GM23338 (cell line): ENCODE data around the gene SLBP. TPM values are rescaled to one million over a fixed set of nuclear protein-coding genes. Genes with fewer than 3 reads are reported as not detected.

Experiments used
- ATAC-seq: fragments of 200-7000 bp; cut with Tn5 transposase; 3 replicates; pipeline ENCODE4 v1.9.1; 2020
- DNase-seq: peaks from one replicate; pipeline ENCODE4 v3.0.0-alpha.2; 2015; ENCODE audit warnings: low spot score
- H2AFZ ChIP-seq: fragments of 200-600 bp; sonication (generic); 2 replicates; pipeline ENCODE4 v1.8.0; 2016; ENCODE audit warnings: antibody characterized with exemption, mild to moderate bottlenecking, moderate library complexity
- H3F3A ChIP-seq: fragments of 200-600 bp; sonication (generic); replicated peaks from 2 replicates; pipeline ENCODE4 v1.8.0; 2017; ENCODE audit warnings: antibody characterized with exemption, mixed run types, low read depth
- H3K27ac ChIP-seq: fragments of 200-600 bp; sonication (generic); 2 replicates; pipeline ENCODE4 v1.6.1; 2016; ENCODE audit warnings: low read depth
- H3K27me3 ChIP-seq: fragments of 200-600 bp; sonication (generic); 2 replicates; pipeline ENCODE4 v1.8.0; 2016; ENCODE audit warnings: mild to moderate bottlenecking, mixed run types, moderate library complexity; ENCODE audit not compliant: insufficient read depth
- H3K36me3 ChIP-seq: fragments of 200-600 bp; sonication (generic); 2 replicates; pipeline ENCODE4 v1.8.0; 2016; ENCODE audit warnings: mild to moderate bottlenecking; ENCODE audit not compliant: insufficient read depth
- H3K4me1 ChIP-seq: fragments of 200-600 bp; sonication (generic); 2 replicates; pipeline ENCODE4 v1.8.0; 2016; ENCODE audit warnings: mild to moderate bottlenecking, moderate library complexity; ENCODE audit not compliant: insufficient read depth
- H3K4me2 ChIP-seq: fragments of 200-600 bp; sonication (generic); 2 replicates; pipeline ENCODE4 v1.7.1; 2017; ENCODE audit warnings: mixed run types
- H3K4me3 ChIP-seq: fragments of 200-600 bp; sonication (generic); 2 replicates; pipeline ENCODE4 v1.6.1; 2016; ENCODE audit warnings: mixed run types
- H3K79me2 ChIP-seq: fragments of 200-600 bp; sonication (generic); replicated peaks from 2 replicates; pipeline ENCODE4 v1.8.0; 2017; ENCODE audit warnings: mild to moderate bottlenecking; ENCODE audit not compliant: insufficient read depth
- H3K9me2 ChIP-seq: fragments of 200-600 bp; sonication (generic); 2 replicates; pipeline ENCODE4 v1.8.0; 2017; ENCODE audit not compliant: insufficient read depth
- H4K20me1 ChIP-seq: fragments of 200-600 bp; sonication (generic); replicated peaks from 2 replicates; pipeline ENCODE4 v1.8.0; 2017; ENCODE audit warnings: mild to moderate bottlenecking; ENCODE audit not compliant: insufficient read depth
- H3K27ac Mint-ChIP-seq: 2 replicates; pipeline ENCODE4 v1.8.0; 2020; ENCODE audit warnings: inconsistent platforms, mild to moderate bottlenecking, moderate library complexity, mixed read lengths
- H3K27me3 Mint-ChIP-seq: 3 replicates; pipeline ENCODE4 v1.8.0; 2022; ENCODE audit warnings: low read depth, mild to moderate bottlenecking, moderate library complexity, mixed read lengths, inconsistent platforms; ENCODE audit not compliant: insufficient read depth, poor library complexity
- H3K36me3 Mint-ChIP-seq: 3 replicates; pipeline ENCODE4 v1.8.0; 2021; ENCODE audit warnings: low read depth, mild to moderate bottlenecking, inconsistent platforms, moderate library complexity, mixed read lengths
- H3K4me1 Mint-ChIP-seq: 3 replicates; pipeline ENCODE4 v1.8.0; 2020; ENCODE audit warnings: mild to moderate bottlenecking, inconsistent platforms, mixed read lengths
- H3K4me3 Mint-ChIP-seq: 3 replicates; pipeline ENCODE4 v1.8.0; 2021; ENCODE audit warnings: moderate library complexity, mild to moderate bottlenecking, inconsistent platforms, mixed read lengths
- H3K9me3 Mint-ChIP-seq: 3 replicates; pipeline ENCODE4 v1.8.0; 2020; ENCODE audit warnings: moderate library complexity, mild to moderate bottlenecking, inconsistent platforms, mixed read lengths
- EZH2 ChIP-seq: fragments of 200-600 bp; sonication (generic); IDR thresholded peaks from one replicate; pipeline ENCODE4 v1.8.0; 2017; ENCODE audit warnings: antibody characterized with exemption, mild to moderate bottlenecking, low read depth; ENCODE audit not compliant: unreplicated experiment
- EZH2phosphoT487 ChIP-seq: fragments of 200-600 bp; sonication (generic); IDR thresholded peaks from one replicate; pipeline ENCODE4 v1.8.1; 2018; ENCODE audit warnings: antibody characterized with exemption; ENCODE audit not compliant: unreplicated experiment
- JUNB ChIP-seq: IDR thresholded peaks from one replicate; pipeline ENCODE4 v1.6.1; 2016; ENCODE audit warnings: antibody characterized with exemption; ENCODE audit not compliant: unreplicated experiment
- NANOG ChIP-seq: IDR thresholded peaks from 2 replicates; pipeline ENCODE4 v1.6.1; 2016; ENCODE audit warnings: antibody characterized with exemption, borderline replicate concordance
- POLR2AphosphoS5 ChIP-seq: IDR thresholded peaks from 2 replicates; pipeline ENCODE4 v1.6.1; 2016; ENCODE audit warnings: antibody characterized with exemption, low read depth
- ZNF114 ChIP-seq: fragments of 250-450 bp; sonication (Bioruptor Pico); IDR thresholded peaks from 2 replicates; pipeline ENCODE4 v1.5.0; 2020; ENCODE audit warnings: mild to moderate bottlenecking, moderate library complexity
- polyA plus RNA-seq: library from polyadenylated mRNA; unstranded; fragments of >200 nt; fragmentation: Nextera tagmentation; extraction: Ambion mirVana; gene quantifications from 2 replicates; pipeline ENCODE4 v1.2.1, GENCODE V29; 2016
- total RNA-seq: library from RNA; depleted of rRNA; stranded (reverse); fragments of >200 nt; shearing (Covaris generic); gene quantifications from 2 replicates; pipeline ENCODE4 v1.2.3, GENCODE V29; 2014
- TF ChIP-seq, protein P1 (sequence below): IDR thresholded peaks from one replicate; pipeline ENCODE4 v1.6.1; 2018; ENCODE audit warnings: antibody characterized with exemption; ENCODE audit not compliant: unreplicated experiment
- TF ChIP-seq, protein P2 (sequence below): IDR thresholded peaks from 2 replicates; pipeline ENCODE4 v1.6.1; 2016; ENCODE audit warnings: antibody characterized with exemption
- TF ChIP-seq, protein P3 (sequence below), 2 experiments: fragments of 200-600 bp in 1 of 2; sonication (generic) in 1 of 2; conservative IDR thresholded peaks; 2 replicates each; pipeline versions ENCODE4 v1.5.1 to v1.6.1; 2016 to 2017; ENCODE audit warnings: antibody characterized with exemption in 2 of 2, low read depth in 2 of 2, mild to moderate bottlenecking in 2 of 2, moderate library complexity in 1 of 2

The SLBP gene
- total and polyA plus RNA-seq, 2 experiments from 2014 or later: 54.4 to 58.6 TPM

DNA sequence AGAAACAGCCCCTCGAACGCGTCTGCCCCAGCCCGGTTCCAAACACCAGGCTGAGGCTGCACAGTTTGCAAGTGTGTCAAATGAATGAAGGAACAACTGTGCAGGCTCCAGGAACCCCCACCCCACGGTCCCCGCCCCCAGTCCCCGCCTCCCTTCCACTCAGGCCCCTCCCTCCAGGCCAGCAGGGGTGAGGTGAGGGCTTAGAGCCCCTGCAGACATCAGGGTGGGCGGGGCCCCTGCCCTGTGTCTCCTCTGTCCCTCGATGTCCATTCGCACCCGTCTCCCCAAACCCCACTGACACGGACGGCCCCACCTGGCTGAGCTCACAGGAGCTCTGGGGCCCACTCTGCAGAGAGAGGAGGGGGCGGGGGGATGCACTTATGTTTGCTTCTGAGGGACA lies 37.7 kb upstream of the SLBP start:
- Histone ChIP-seq H3K79me2 (no peaks in the 10 kb centered on the region), H3K4me1 (no peaks in the 10 kb centered on the region), H4K20me1 (no peaks in the 10 kb centered on the region; the same call in 1 of the 2 replicates), H3K36me3 (peaks cover 5% of the 10 kb centered on the region; the same call in 1 of the 2 replicates), H3K4me3 (no peak overlapping the region), H3K9me2 (no peaks in the 10 kb centered on the region), H2AFZ (no peak overlapping the region), H3K27ac (no peak overlapping the region), H3F3A (peaks cover 5% of the 10 kb centered on the region; the same call in 1 of the 2 replicates), H3K4me2 (no peak overlapping the region), H3K27me3 (no peaks in the 10 kb centered on the region)
- H3K4me1 Mint-ChIP-seq: no peaks in the 10 kb centered on the region; the same call in 2 of the 3 replicates
- ATAC-seq (no peak), DNase-seq (no peak)
- H3K4me3 Mint-ChIP-seq: no peak overlapping the region
- H3K9me3 Mint-ChIP-seq: no peaks in the 10 kb centered on the region
- H3K27ac Mint-ChIP-seq: no peak overlapping the region
- H3K36me3 Mint-ChIP-seq: peaks cover 6% of the 10 kb centered on the region
- H3K27me3 Mint-ChIP-seq: peaks cover 5% of the 10 kb centered on the region
- TF ChIP-seq POLR2AphosphoS5 (no peak), NANOG (no peak), JUNB (no peak), EZH2phosphoT487 (no peak)
- TF ChIP-seq, protein P1, sequence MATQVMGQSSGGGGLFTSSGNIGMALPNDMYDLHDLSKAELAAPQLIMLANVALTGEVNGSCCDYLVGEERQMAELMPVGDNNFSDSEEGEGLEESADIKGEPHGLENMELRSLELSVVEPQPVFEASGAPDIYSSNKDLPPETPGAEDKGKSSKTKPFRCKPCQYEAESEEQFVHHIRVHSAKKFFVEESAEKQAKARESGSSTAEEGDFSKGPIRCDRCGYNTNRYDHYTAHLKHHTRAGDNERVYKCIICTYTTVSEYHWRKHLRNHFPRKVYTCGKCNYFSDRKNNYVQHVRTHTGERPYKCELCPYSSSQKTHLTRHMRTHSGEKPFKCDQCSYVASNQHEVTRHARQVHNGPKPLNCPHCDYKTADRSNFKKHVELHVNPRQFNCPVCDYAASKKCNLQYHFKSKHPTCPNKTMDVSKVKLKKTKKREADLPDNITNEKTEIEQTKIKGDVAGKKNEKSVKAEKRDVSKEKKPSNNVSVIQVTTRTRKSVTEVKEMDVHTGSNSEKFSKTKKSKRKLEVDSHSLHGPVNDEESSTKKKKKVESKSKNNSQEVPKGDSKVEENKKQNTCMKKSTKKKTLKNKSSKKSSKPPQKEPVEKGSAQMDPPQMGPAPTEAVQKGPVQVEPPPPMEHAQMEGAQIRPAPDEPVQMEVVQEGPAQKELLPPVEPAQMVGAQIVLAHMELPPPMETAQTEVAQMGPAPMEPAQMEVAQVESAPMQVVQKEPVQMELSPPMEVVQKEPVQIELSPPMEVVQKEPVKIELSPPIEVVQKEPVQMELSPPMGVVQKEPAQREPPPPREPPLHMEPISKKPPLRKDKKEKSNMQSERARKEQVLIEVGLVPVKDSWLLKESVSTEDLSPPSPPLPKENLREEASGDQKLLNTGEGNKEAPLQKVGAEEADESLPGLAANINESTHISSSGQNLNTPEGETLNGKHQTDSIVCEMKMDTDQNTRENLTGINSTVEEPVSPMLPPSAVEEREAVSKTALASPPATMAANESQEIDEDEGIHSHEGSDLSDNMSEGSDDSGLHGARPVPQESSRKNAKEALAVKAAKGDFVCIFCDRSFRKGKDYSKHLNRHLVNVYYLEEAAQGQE: no peak
- TF ChIP-seq, protein P2, sequence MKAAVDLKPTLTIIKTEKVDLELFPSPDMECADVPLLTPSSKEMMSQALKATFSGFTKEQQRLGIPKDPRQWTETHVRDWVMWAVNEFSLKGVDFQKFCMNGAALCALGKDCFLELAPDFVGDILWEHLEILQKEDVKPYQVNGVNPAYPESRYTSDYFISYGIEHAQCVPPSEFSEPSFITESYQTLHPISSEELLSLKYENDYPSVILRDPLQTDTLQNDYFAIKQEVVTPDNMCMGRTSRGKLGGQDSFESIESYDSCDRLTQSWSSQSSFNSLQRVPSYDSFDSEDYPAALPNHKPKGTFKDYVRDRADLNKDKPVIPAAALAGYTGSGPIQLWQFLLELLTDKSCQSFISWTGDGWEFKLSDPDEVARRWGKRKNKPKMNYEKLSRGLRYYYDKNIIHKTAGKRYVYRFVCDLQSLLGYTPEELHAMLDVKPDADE: no peak
- TF ChIP-seq, protein P3, sequence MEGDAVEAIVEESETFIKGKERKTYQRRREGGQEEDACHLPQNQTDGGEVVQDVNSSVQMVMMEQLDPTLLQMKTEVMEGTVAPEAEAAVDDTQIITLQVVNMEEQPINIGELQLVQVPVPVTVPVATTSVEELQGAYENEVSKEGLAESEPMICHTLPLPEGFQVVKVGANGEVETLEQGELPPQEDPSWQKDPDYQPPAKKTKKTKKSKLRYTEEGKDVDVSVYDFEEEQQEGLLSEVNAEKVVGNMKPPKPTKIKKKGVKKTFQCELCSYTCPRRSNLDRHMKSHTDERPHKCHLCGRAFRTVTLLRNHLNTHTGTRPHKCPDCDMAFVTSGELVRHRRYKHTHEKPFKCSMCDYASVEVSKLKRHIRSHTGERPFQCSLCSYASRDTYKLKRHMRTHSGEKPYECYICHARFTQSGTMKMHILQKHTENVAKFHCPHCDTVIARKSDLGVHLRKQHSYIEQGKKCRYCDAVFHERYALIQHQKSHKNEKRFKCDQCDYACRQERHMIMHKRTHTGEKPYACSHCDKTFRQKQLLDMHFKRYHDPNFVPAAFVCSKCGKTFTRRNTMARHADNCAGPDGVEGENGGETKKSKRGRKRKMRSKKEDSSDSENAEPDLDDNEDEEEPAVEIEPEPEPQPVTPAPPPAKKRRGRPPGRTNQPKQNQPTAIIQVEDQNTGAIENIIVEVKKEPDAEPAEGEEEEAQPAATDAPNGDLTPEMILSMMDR (conservative IDR thresholded peaks at IDR 0.05; ENCODE audit: low read depth in 2 of 2): no peak

- Histone ChIP-seq H3K36me3 (peaks cover 6% of the 10 kb centered on the region; the same call in 1 of the 2 replicates), H4K20me1 (no peaks in the 10 kb centered on the region; the same call in 1 of the 2 replicates), H2AFZ (no peak overlapping the region), H3K4me1 (no peaks in the 10 kb centered on the region), H3K4me3 (no peak overlapping the region), H3K4me2 (no peak overlapping the region), H3K9me2 (no peaks in the 10 kb centered on the region), H3K27me3 (no peaks in the 10 kb centered on the region), H3K79me2 (no peaks in the 10 kb centered on the region), H3K27ac (no peak overlapping the region), H3F3A (peaks cover 5% of the 10 kb centered on the region; the same call in 1 of the 2 replicates)
- DNase-seq (no peak), ATAC-seq (no peak)
- Mint-ChIP-seq H3K36me3 (peaks cover 10% of the 10 kb centered on the region), H3K27ac (no peak overlapping the region), H3K9me3 (no peaks in the 10 kb centered on the region), H3K4me3 (no peak overlapping the region), H3K4me1 (no peaks in the 10 kb centered on the region; the same call in 2 of the 3 replicates), H3K27me3 (peaks cover 8% of the 10 kb centered on the region)
- TF ChIP-seq EZH2: no peak
- no peak for TF ChIP-seq ZNF114 (CRISPR knock-in tag)
- no peak for TF ChIP-seq JUNB
- TF ChIP-seq POLR2AphosphoS5: no peak
- TF ChIP-seq, protein P3 (conservative IDR thresholded peaks at IDR 0.05; ENCODE audit: low read depth in 2 of 2): no peak
Measured at GRCh38 chr4:1749370-1749769, 37.3 kb upstream of the SLBP start.
